SK-N-SH (cell line): ENCODE data around the gene DOK6. TPM values are rescaled to one million over a fixed set of nuclear protein-coding genes. Genes with fewer than 3 reads are reported as not detected.

Experiments
- CTCF ChIA-PET: fragments of 300-600, 350-600 bp; formaldehyde crosslinking; extraction: SDS; loops from one replicate; lab custom pipeline; 2021; lab: Yijun Ruan, JAX
- POLR2A ChIA-PET: fragments of 350-600 bp; sonication (Branson Sonifier 250); formaldehyde crosslinking; extraction: SDS; loops from one replicate; lab custom pipeline; 2020; ENCODE audit warnings: antibody characterized with exemption, inconsistent platforms; lab: Yijun Ruan, JAX
- DNase-seq: peaks from one replicate; pipeline ENCODE4 v3.0.0; 2012
- H2AFZ ChIP-seq: fragments of 200-600 bp; sonication (generic); 2 replicates; pipeline ENCODE4 v1.8.1; 2016; ENCODE audit warnings: antibody characterized with exemption, mild to moderate bottlenecking, low read depth
- H3F3A ChIP-seq: fragments of 200-600 bp; sonication (generic); replicated peaks from 2 replicates; pipeline ENCODE3; 2016; ENCODE audit warnings: antibody characterized with exemption, mild to moderate bottlenecking; ENCODE audit not compliant: insufficient read depth
- H3K27ac ChIP-seq, 2 experiments: fragments of 200-500 bp in 1 of 2; fragments of 200-600 bp in 1 of 2; sonication (Bioruptor generic) in 1 of 2; sonication (generic), shearing (Covaris generic) in 1 of 2; 2 replicates each; pipeline versions ENCODE4 v1.5.1 to v1.6.1; 2014 to 2016; ENCODE audit warnings: low read depth in 2 of 2, inconsistent platforms in 1 of 2, low read length in 1 of 2, mild to moderate bottlenecking in 1 of 2, mixed read lengths in 1 of 2
- H3K27me3 ChIP-seq: fragments of 200-600 bp; sonication (generic), shearing (Covaris generic); 2 replicates; pipeline ENCODE4 v1.6.1; 2016; ENCODE audit warnings: mixed run types; ENCODE audit not compliant: insufficient read depth
- H3K36me3 ChIP-seq, 2 experiments: fragments of 200-500 bp in 1 of 2; fragments of 200-600 bp in 1 of 2; sonication (Bioruptor generic) in 1 of 2; sonication (generic) in 1 of 2; replicated peaks in 1 of 2; 2 replicates each; pipeline versions ENCODE3 to v1.5.1; 2014 to 2016; ENCODE audit warnings: low read length in 1 of 2, mild to moderate bottlenecking in 1 of 2; ENCODE audit not compliant: insufficient read depth in 2 of 2, control insufficient read depth in 1 of 2
- H3K4me1 ChIP-seq, 2 experiments: fragments of 200-500 bp in 1 of 2; fragments of 200-600 bp in 1 of 2; sonication (Bioruptor generic) in 1 of 2; sonication (generic), shearing (Covaris generic) in 1 of 2; 2 replicates each; pipeline versions ENCODE4 v1.5.1 to v1.6.1; 2014 to 2016; ENCODE audit warnings: low read depth in 1 of 2, low read length in 1 of 2, mixed run types in 1 of 2; ENCODE audit not compliant: insufficient read depth in 2 of 2, control insufficient read depth in 1 of 2
- H3K4me2 ChIP-seq: fragments of 200-600 bp; sonication (generic), shearing (Covaris generic); 2 replicates; pipeline ENCODE4 v1.6.1; 2017; ENCODE audit warnings: mixed run types
- H3K4me3 ChIP-seq, 2 experiments: fragments of 200-500 bp in 1 of 2; fragments of 200-600 bp in 1 of 2; sonication (Bioruptor generic) in 1 of 2; sonication (generic), shearing (Covaris generic) in 1 of 2; 2 replicates each; pipeline versions ENCODE4 v1.5.1 to v1.8.1; 2014 to 2016; ENCODE audit warnings: low read depth in 2 of 2, inconsistent platforms in 1 of 2, low read length in 1 of 2, mild to moderate bottlenecking in 1 of 2, mixed read lengths in 1 of 2, moderate library complexity in 1 of 2
- H3K79me2 ChIP-seq: fragments of 200-600 bp; sonication (generic); 2 replicates; pipeline ENCODE4 v1.8.1; 2017; ENCODE audit warnings: mild to moderate bottlenecking; ENCODE audit not compliant: insufficient read depth
- H3K9ac ChIP-seq: fragments of 200-600 bp; sonication (generic); 2 replicates; pipeline ENCODE4 v1.6.1; 2017; ENCODE audit warnings: mixed run types
- H3K9me2 ChIP-seq: fragments of 200-600 bp; sonication (generic); 2 replicates; pipeline ENCODE4 v1.6.1; 2017; ENCODE audit warnings: mixed run types
- H3K9me3 ChIP-seq: fragments of 200-600 bp; sonication (generic); 2 replicates; pipeline ENCODE4 v1.6.1; 2017; ENCODE audit warnings: mixed run types, mild to moderate bottlenecking, moderate library complexity
- H4K20me1 ChIP-seq: fragments of 200-600 bp; sonication (generic); 2 replicates; pipeline ENCODE4 v1.6.1; 2017; ENCODE audit warnings: mild to moderate bottlenecking, mixed run types; ENCODE audit not compliant: insufficient read depth
- ELF1 ChIP-seq: IDR thresholded peaks from 2 replicates; pipeline ENCODE4 v1.4.0; 2012
- FOSL2 ChIP-seq: IDR thresholded peaks from 2 replicates; pipeline ENCODE4 v1.4.0; 2012; ENCODE audit warnings: low read depth, mild to moderate bottlenecking, moderate library complexity, borderline replicate concordance
- GABPA ChIP-seq: IDR thresholded peaks from 2 replicates; pipeline ENCODE4 v1.4.0; 2012; ENCODE audit warnings: low read depth, mild to moderate bottlenecking
- GATA2 ChIP-seq: sonication (generic); formaldehyde crosslinking; IDR thresholded peaks from 2 replicates; pipeline ENCODE4 v1.5.0; 2020; ENCODE audit warnings: mild to moderate bottlenecking, missing genetic modification reagents
- JUND ChIP-seq: IDR thresholded peaks from 2 replicates; pipeline ENCODE4 v1.4.0; 2012
- MAX ChIP-seq: IDR thresholded peaks from 2 replicates; pipeline ENCODE4 v1.4.0; 2012; ENCODE audit warnings: low read depth
- MEF2A ChIP-seq: IDR thresholded peaks from 2 replicates; pipeline ENCODE4 v1.4.0; 2012; ENCODE audit warnings: low read depth, borderline replicate concordance
- NFIC ChIP-seq: IDR thresholded peaks from 2 replicates; pipeline ENCODE4 v1.4.0; 2012; ENCODE audit warnings: borderline replicate concordance
- PBX3 ChIP-seq: IDR thresholded peaks from 2 replicates; pipeline ENCODE4; 2012
- RCOR1 ChIP-seq: fragments of 150-350 bp; IDR thresholded peaks from 2 replicates; pipeline ENCODE4 v1.6.1; 2017; ENCODE audit warnings: antibody characterized with exemption, low read length
- RFX5 ChIP-seq: IDR thresholded peaks from 2 replicates; pipeline ENCODE4 v1.6.1; 2012; ENCODE audit warnings: mild to moderate bottlenecking, improper control_type of control experiment, low read length
- RXRA ChIP-seq: IDR thresholded peaks from 2 replicates; pipeline ENCODE4 v1.4.0; 2012; ENCODE audit warnings: low read depth, mild to moderate bottlenecking, borderline replicate concordance
- TEAD4 ChIP-seq: IDR thresholded peaks from 2 replicates; pipeline ENCODE4 v1.4.0; 2012; ENCODE audit warnings: mild to moderate bottlenecking, borderline replicate concordance; ENCODE audit not compliant: insufficient read depth
- USF2 ChIP-seq: fragments of 150-350 bp; IDR thresholded peaks from 2 replicates; pipeline ENCODE4 v1.6.1; 2017; ENCODE audit warnings: antibody characterized with exemption, low read length, low read depth, borderline replicate concordance
- YY1 ChIP-seq: IDR thresholded peaks from 2 replicates; pipeline ENCODE4 v1.4.0; 2012; ENCODE audit warnings: low read depth, mild to moderate bottlenecking
- ZBTB33 ChIP-seq: IDR thresholded peaks from 2 replicates; pipeline ENCODE4 v1.4.0; 2012; ENCODE audit warnings: low read depth, borderline replicate concordance
- WGBS: methylation state at CpG from one replicate; pipeline ENCODE4 v1.1.6; 2017; ENCODE audit warnings: low lambda C conversion rate; 5-methylcytosine and 5-hydroxymethylcytosine counted together
- polyA plus RNA-seq, 3 experiments: library from polyadenylated mRNA; depleted of rRNA; stranded (reverse); fragments of >200 nt; gene quantifications; 2 replicates each; pipeline ENCODE4 v1.2.3, GENCODE V29; 2012

Gene DOK6
- polyA plus RNA-seq, 1 of the 3 experiments (the other 2 are of a cell fraction) = 3.9 TPM

GRCh38 chr18:69655816-69656215 is 255.1 kb downstream of the DOK6 start:
- Histone ChIP-seq H2AFZ (no peak overlapping the region), H3F3A (no peaks in the 10 kb centered on the region), H3K4me3 (no peak overlapping the region), H3K9me2 (no peaks in the 10 kb centered on the region), H3K27ac (no peak overlapping the region), H3K27me3 (no peaks in the 10 kb centered on the region), H3K36me3 (no peaks in the 10 kb centered on the region), H3K4me1 (peaks cover 0 to 9% of the 10 kb centered on the region in 2 experiments; a peak in 2 of 4 replicates), H3K9me3 (no peaks in the 10 kb centered on the region), H3K79me2 (no peaks in the 10 kb centered on the region)
- CTCF ChIA-PET = no interaction called here
- DNase-seq = no peak
- TF ChIP-seq RCOR1 = no peak
- TF ChIP-seq FOSL2 = no peak
- TF ChIP-seq MEF2A = no peak
- no peak for TF ChIP-seq ZBTB33
- TF ChIP-seq, all 33 proteins: peak for 0
- no peak overlapping the region for H3K9ac ChIP-seq
- POLR2A ChIA-PET = no interaction called here
- no peak overlapping the region for H3K4me2 ChIP-seq
- no peaks in the 10 kb centered on the region for H4K20me1 ChIP-seq

- no peaks in the 10 kb centered on the region for H4K20me1 ChIP-seq
- no peak overlapping the region for H3K27ac ChIP-seq
- H3K4me1 ChIP-seq = peaks cover 0 to 9% of the 10 kb centered on the region in 2 experiments; a peak in 2 of 4 replicates
- no peaks in the 10 kb centered on the region for H3K9me3 ChIP-seq
- H2AFZ ChIP-seq = no peak overlapping the region
- H3K9ac ChIP-seq = no peak overlapping the region
- ChIA-PET POLR2A (no interaction called here), CTCF (no interaction called here)
- TF ChIP-seq RFX5 (no peak), ELF1 (no peak), TEAD4 (no peak), PBX3 (no peak), NFIC (no peak), RXRA (no peak), USF2 (no peak), MAX (no peak), MEF2A (no peak), JUND (no peak), GABPA (no peak), YY1 (no peak), FOSL2 (no peak), GATA2 (no peak)
- no peak overlapping the region for H3K4me2 ChIP-seq
- no peak for DNase-seq
- H3F3A ChIP-seq = no peaks in the 10 kb centered on the region
- H3K9me2 ChIP-seq = no peaks in the 10 kb centered on the region
- 97% methylated on average over 4 of the region's 4 CpGs for WGBS
- no peaks in the 10 kb centered on the region for H3K79me2 ChIP-seq
- H3K27me3 ChIP-seq = no peaks in the 10 kb centered on the region
- no peak overlapping the region for H3K4me3 ChIP-seq
- no peaks in the 10 kb centered on the region for H3K36me3 ChIP-seq
These were observed 257.4 kb downstream of the DOK6 start for GRCh38 chr18:69658103-69658502.
